Measurements from ENCODE around the gene ACVR1C.

ACVR1C gene

DNA sequence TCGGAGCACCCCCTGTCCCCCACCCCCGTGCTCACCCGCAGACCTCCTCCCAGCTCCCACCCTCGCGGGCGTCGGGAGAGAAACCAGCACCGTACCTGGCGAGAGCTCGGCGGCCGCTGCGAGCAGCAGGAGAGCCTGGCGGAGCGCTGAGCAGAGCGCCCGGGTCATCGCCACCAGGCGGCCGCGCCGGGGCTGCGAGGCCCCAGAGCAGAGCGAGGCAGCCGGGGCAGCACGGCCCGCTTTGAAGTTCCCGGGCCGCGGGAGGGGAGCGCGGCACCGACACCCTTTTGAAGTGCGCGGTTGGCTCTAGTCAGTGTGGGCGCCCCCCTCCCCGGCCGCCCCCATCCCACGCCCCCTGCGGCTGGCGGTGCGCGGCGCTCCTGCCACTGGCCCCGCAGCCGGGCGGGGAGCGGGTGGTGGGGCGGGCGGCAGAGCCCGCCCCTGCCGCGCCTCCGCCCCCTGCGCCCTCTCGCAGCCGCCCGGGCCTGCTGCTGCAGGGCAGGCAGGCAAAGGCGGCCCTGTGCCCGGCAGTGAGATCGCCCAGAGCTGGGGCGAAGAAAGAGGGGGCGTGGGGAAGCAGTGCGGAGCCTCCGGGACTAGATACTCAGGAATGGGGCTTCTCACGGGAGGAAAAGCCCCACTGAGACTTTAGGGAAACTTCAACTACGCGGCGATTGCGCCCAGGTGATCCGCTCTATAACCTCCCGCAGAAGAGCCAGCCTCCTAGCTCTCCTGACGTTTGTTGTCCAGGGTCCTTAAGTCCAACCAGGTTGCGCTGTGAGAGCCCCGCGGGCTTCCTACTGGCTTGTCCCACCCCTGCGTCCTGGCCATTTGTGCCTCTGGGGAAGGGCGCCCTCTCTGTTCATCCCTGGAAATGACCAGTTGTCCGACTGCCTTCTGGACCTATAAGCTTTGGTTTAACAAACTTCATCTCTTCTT lies at the start of gene ACVR1C:
ACVR1C (minus strand) TSS at position 388 of the 939 bp plus-strand sequence; CDS start at position 168, 220 bp downstream.
- no peak within 1 kb of the TSS for H3K27ac ChIP-seq
- DNase-seq (ENCODE audit: low read depth, low spot score) = peak; percentile 26

DNA sequence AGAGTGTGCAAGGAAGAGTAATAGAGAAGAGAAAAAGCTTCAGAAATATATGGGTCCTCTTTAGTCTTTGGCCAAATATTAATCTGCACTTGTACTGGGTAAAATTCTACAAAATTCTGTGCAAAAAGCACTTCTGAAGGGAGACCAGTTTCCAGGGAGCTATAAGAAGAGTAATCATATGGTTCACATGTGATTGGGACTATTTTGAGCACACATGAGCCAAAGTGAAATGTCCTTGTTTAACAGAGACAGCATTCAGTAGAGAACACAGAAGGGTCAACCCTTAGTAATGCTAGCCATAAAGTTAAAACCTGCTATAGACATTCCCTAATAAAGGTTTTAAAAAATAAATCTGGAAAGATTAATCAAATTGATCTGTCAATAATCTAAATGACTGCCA lies 49.3 kb upstream of the ACVR1C start:
- no peak overlapping the region for H3K27ac ChIP-seq
- no peak for DNase-seq (ENCODE audit: low read depth, low spot score)

DNA sequence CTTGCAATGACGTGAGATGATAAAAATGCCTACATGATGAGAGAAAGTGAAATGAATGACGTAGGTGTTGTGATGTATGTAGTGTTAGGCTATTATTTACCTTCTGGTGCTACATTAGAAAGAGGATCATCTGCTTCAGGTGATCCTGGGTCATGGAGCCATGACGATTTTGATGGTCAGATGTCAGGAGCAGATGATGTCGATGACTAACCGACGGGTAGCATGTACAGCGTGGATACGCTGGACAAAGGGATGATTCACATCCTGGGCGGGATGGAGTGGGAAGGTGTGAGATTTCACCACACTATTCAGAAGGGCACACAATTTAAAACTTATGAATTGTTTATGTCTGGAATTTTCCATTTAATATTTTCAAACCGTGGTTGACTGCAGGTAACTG lies 43.5 kb upstream of the ACVR1C start:
- H3K27ac ChIP-seq = peak overlapping the region; percentile 48
- DNase-seq (ENCODE audit: low read depth, low spot score) = no peak

DNA sequence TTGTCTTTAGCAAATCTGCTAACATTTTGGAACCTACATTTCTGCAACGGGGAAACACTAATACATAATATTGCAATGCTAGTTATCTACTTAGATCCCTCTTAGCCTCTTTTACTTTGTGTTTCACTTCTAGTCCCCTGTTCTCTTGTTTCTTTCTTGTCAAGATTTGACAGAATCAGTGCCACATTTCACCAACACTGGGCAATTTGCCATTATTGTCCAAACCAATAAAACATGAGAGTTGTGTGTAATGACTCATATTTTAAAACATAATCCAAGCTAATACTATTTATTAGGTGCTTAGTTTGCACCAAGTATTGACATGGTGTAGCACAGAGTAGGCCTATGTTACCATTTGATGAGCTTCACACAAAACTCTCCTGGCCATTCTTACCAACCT lies 33.7 kb upstream of the ACVR1C start:
- H3K27ac ChIP-seq = no peak overlapping the region
- DNase-seq (ENCODE audit: low read depth, low spot score) = peak; percentile 26

DNA sequence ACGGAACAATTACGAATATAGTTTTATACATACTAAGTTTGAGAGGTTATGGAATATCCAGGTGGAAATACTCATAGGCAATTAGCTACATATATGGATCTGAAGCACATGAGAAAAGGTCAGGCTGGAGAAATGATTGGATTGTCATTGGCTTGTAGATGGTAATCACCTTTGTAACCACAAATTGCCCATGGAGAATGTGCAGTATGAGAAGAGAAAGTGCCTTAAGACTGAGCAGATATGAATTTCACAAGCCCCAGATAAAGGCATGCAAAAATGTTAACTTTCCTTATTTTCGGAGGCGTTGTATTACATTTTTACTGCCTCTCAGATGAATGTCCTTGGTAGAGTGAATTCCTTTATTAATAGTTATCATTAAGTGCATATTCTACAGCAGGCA lies 33.1 kb upstream of the ACVR1C start:
- H3K27ac ChIP-seq = no peak overlapping the region
- no peak for DNase-seq (ENCODE audit: low read depth, low spot score)

DNA sequence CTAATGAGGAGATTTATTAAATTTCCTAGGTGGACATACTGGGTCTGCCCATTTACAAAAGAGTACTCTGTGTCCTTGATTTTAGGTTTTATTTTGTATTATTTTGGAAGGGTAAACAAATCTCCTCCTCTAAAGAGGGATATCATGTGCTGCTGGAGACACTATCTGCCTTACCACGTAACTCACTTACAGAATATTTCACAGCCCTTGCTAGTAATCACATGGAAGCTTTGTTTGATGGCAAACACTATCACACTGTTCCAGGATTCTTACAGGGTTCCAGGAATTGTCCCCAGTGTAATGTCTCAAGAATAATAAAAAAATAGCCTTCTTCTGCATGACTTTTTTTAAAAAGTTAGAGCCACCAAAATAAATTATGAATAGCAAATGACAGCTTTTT lies 29.2 kb upstream of the ACVR1C start:
- H3K27ac ChIP-seq = no peak overlapping the region
- no peak for DNase-seq (ENCODE audit: low read depth, low spot score)

DNA sequence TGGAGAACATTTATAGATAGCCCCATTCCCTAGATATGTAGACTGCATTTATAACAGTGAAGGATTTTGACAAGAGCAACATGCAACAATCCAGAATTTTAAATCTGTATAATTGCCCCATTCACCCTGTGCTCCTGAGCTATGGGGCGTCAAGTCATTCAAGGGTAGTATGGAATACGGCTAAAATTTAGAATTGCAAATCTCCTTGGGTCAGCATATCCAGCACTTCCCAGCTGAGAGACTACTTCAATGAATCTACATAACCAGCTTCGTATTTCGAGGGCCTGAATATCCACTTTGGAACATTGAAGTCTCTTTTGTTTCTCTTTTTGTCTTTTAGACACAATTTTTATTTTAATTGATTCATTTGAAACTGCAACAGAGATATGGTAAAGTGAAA lies 28.4 kb upstream of the ACVR1C start:
- H3K27ac ChIP-seq = no peak overlapping the region
- no peak for DNase-seq (ENCODE audit: low read depth, low spot score)

DNA sequence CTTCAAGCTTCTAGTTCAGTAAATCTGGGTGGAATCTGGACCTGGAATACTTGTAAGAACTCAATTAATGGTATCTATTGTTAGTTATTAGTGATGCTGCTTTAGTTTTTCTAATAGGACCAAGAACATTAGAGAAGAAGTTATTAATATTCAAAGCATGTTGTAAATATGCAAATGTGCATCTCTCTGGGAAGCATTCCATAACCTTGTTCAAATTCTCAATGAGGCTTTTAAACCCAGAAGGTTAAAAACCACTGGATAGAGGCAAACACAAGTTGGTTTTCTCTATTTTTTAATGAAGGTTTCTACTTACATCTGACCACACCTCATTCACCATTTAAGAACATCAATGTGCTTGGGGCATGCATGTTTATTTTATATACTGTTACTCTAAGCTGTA lies 16.1 kb upstream of the ACVR1C start:
- DNase-seq (ENCODE audit: low read depth, low spot score) = no peak
- H3K27ac ChIP-seq = no peak overlapping the region

DNA sequence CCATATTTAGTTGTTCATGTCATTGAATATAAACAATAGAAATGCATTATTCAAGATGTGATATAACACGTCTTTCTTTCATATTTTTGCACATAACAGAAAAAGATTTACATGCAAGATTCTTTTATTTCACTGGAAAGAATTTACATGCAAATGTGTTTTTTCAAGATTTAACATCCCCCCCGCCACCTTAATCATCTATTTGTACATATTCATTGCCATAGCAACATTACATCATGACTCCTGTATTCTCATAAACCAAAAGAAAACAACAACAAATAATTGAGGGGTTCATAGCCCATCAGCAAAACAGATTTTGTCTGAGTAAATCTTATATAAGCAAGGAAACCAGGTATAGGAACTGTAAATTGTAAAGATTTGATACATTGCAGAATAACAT lies 3.2 kb upstream of the ACVR1C start:
- DNase-seq (ENCODE audit: low read depth, low spot score) = no peak
- no peak overlapping the region for H3K27ac ChIP-seq

DNA sequence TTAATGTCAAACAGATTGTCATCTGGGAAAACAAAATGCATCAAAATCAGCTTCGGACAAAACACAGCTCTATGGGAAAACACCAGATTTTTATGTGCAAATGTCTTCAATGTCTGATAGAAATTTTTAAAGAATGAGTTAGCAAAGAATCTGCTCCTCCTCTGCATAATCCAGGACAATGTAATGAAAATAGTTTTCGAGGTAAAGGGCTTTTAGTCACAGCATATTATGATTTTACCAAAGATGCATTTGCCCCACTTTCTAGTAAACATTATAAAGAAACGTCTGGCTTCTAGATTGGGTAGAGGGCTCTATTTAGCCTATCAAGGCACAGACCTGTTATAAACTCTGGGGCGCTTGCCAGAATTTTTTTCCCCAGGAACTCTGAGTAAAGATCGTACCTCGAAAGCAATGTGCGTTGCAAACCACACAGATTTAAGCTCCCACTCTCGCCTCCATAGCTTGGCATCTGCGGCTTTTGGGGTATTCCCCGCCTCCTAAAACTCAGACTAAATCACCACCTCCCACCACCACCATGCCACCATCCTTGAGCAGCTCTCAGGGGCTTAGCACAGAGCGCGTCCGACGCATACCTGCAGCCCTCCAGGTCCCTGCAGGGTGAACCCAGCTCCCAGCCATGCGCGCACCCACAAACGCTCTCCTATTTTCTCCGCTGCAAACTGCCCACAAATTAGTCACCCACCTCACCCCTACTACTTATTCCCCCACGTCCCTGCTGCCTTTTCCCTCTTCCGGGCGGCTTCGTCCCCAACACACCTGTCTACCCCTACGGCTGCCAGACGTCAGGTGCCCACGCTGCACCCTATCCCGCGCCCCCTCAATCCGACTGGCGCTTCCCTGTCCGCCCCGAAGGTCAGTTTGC lies 829 bp downstream of the ACVR1C start:
- H3K27ac ChIP-seq = no peak overlapping the region
- peak; percentile 6 for DNase-seq (ENCODE audit: low read depth, low spot score)

DNA sequence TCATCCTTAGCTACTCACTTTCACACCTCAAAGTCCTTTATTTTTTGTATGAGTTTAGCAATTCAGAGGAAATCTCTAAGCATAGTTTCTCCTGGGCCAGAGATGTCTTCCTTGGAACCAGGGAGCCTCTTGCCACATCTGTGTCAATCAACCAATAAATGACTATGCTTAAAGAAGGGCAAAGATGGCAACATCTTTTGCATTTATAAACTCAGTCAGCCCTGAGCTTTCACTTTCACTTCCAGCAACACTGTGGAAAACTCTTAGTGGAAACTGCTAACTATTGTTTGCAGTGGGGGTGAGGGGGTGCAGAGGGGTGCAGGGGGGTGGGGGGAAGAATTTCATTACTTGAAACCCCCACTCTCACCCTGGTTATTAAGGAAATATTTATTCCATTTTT lies 3.4 kb downstream of the ACVR1C start:
- DNase-seq (ENCODE audit: low read depth, low spot score) = no peak
- H3K27ac ChIP-seq = no peak overlapping the region

DNA sequence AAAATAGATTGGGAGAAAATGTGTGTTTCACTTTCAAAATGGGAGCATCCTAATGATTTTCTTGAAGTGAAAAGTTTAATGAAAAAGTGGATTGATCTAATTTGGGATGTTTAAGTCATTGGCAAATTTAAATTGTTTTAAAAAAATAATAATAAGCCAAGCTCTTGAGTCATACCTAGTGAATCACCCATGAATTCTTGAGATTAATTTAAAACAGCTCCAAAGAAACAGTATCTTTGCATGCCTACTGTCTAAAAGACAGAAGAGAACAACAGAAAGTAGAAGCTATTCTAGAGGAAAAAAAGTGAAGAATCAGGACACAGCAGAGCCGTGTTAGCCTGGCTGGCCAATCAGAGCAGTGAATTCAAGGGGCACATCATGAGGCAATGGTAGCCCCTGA lies 7.7 kb downstream of the ACVR1C start:
- DNase-seq (ENCODE audit: low read depth, low spot score) = no peak
- H3K27ac ChIP-seq = no peak overlapping the region

DNA sequence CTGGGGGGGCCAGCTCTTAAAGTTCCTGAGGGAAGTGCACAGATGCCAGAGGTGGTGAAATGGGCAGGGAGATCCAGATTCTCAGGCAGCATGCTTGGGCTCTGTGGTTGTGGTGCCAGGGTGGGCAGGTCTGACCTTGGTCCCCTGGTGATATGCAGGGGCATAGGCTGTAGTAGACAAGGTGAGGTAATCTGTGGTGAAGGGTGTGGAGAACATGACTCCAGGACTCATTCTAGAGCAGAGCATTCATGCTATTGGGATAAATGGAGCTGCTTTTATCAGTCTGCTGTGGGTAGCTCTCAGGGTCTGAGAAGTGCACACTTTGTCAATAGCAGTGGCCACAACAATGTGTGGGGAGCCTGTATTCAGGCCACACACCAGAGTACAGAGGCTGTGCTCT lies 16.9 kb downstream of the ACVR1C start:
- no peak overlapping the region for H3K27ac ChIP-seq
- DNase-seq (ENCODE audit: low read depth, low spot score) = no peak

DNA sequence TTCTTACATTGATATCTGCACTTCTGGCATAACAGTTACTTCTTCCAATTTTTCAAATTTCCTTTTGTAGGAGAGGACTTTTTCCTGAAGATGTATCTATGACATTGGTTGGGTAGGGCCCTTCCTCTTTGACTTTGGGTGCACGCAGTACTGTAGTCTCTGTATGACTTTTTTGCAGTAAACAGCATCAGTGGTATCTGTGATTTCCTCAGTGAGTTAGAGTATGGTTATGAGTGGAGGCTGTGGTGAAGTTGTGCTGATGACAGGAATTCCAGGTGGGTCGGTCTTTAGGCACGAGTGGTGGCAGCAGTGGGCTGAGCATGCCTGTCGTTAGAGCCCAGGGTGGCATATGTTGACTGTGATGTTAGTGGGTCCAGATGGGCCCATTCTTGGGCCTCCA lies 17.6 kb downstream of the ACVR1C start:
- H3K27ac ChIP-seq = no peak overlapping the region
- DNase-seq (ENCODE audit: low read depth, low spot score) = no peak

DNA sequence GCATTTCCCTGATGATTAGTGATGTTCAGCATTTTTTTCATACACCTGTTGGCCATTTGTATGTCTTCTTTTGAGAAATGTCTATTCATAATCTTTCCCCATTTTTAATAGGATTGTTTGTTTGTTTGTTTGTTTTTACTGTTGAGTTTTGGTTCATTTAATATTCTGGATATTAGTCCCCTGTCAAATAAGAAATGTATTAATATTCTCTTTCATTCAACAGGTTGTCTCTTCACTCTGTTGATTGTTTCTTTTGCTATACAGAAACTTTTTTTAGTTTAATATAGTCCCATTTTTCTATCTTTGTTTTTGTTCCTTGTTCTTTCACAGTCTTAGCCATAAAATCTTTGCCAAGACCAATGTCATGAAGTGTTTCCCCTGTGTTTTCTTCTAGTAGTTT lies 22.1 kb downstream of the ACVR1C start:
- H3K27ac ChIP-seq = no peak overlapping the region
- DNase-seq (ENCODE audit: low read depth, low spot score) = no peak

DNA sequence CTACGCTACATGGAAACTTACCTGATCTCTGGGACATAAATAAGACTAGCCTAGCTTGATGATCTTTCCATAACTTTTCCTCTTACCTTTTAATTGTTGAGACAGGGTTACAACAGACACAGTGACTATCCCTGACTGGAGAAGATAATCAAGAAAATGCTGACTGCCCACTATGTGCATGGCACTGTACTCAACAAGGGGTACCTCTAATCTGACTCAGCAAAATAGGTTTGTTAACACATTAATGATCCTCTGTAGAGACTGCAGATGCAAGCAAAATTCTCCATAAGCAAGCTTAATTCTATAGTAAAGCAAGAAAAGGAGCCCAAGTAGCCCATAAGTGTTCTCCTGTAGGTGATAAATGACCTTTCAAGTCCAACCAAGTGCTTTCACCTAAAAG lies 25.5 kb downstream of the ACVR1C start:
- H3K27ac ChIP-seq = no peak overlapping the region
- DNase-seq (ENCODE audit: low read depth, low spot score) = no peak

DNA sequence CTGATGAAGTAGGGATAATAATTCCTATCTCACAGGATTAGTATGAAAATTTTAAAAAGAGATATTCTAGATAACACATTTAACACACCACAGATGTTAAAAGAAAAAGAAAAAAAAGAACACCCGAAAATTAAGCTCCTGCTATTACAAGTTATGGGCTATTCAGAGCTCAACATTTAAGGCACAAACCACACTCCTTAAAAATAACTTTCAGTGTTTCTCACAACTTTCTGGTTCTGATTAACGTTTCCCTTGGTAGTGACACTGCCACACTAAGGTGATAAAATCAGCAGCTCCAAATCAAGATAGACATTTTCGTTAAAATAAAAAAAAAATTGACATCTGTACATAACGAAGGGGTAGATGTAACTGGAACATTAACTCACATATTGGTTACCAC lies 26.9 kb downstream of the ACVR1C start:
- DNase-seq (ENCODE audit: low read depth, low spot score) = no peak
- no peak overlapping the region for H3K27ac ChIP-seq

DNA sequence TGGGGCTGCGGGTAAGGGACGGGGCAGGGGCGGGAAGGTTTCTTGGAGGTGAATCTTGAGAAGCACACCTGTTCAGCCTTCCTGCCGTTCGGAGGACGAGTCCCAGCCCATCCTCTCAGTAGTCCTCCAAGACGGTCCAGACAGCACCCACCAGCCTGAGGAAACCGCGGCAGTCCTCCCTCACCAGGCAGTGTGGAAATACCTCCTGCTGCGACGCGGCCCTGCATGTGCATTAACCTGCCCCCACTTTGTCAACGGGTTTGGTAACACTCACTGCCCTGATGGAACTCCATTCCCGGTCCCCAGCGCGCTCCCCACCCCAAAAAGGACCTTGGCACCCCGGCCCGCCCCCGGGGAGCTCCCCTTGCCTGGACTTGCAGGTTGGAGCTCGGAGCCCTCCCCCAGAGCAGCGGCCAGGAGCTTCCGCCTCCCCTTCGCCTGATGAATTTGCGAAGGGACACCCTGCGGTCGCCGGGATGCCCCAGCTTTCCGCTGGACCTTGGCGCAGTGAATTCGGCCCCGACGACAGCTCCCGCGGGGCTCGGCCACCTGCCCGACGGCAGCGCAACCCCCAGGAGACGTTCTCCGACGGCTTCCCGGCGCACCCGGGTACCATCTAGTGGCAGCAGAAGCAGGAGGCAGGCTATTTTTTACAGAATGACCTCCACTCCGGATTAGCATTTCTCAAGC lies 31.5 kb downstream of the ACVR1C start:
- no peak for DNase-seq (ENCODE audit: low read depth, low spot score)
- H3K27ac ChIP-seq = no peak overlapping the region

DNA sequence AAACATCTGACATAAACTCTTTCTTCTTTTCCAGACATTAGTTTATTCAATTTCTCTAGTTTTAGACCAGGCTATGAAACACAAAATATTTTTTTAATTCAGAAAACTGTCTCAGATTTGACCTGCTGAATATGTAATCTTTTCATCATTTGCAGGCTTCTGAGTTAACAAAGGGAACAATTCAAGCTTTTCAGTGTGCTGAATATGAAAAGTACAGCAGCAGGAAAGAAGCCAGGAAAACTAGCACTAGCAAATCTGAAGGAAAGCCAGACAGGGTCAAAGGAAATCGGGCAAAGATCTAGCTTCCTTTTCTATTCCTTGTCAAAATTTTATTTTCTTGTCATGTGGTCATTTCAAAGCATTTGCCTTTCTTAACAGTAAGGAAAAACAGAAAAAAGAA lies 35.3 kb downstream of the ACVR1C start:
- no peak for DNase-seq (ENCODE audit: low read depth, low spot score)
- H3K27ac ChIP-seq = no peak overlapping the region

DNA sequence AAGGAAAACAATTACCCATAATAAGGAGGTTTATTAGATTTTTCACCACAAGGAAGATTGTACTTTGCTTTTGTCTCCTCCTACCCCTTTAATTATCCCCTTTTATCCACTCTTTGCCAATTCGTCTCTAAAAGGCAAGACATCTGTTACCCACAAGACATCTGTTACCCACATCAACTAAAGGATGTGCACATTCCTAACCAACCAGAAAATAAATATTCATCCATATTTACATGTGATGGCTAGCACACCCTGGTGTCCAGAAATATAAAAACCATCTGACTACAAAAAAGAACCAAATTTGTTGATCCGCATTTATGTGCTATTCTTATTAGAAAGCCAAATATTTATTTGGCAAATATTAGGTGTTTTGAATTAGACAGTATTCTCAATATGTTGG lies 35.7 kb downstream of the ACVR1C start:
- DNase-seq (ENCODE audit: low read depth, low spot score) = no peak
- H3K27ac ChIP-seq = no peak overlapping the region

DNA sequence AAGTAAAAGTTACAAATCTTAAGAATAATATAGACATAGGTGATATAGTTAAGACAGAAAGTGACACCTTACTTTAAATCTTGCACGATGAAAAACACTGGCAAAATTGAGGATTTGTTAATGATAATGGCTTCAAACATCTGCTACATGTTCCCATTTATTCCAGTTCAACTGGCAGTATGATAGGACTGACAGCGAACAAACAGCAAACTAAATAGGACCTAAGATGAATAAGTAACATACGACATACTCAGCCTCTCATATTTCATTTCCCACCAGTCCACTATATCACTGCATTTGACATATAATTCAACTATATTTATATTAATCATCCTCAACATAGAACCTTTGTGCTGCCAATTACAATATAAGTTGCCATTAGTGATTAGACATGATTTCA lies 36.3 kb downstream of the ACVR1C start:
- H3K27ac ChIP-seq = no peak overlapping the region
- DNase-seq (ENCODE audit: low read depth, low spot score) = no peak

All from epithelial cell of prostate (primary cell).